Mononuclear cell (primary cell): ENCODE results near the gene NFAM1. TPM values are rescaled to one million over a fixed set of nuclear protein-coding genes. Genes with fewer than 3 reads are reported as not detected.

ENCODE experiments used
- H3K27me3 ChIP-seq: 2 replicates; pipeline ENCODE4 v1.6.0; 2011; ENCODE audit warnings: low read length, control low read depth; ENCODE audit not compliant: insufficient read depth
- H3K4me1 ChIP-seq: 2 replicates; pipeline ENCODE4 v1.5.1; 2011; ENCODE audit warnings: mild to moderate bottlenecking, low read length, control low read depth; ENCODE audit not compliant: insufficient read depth
- H3K4me3 ChIP-seq: 2 replicates; pipeline ENCODE4 v1.5.1; 2011; ENCODE audit warnings: mild to moderate bottlenecking, low read length, moderate library complexity
- H3K9me3 ChIP-seq: 2 replicates; pipeline ENCODE4 v1.5.1; 2011; ENCODE audit warnings: low read depth, mild to moderate bottlenecking, control low read depth, low read length
- total RNA-seq: library from RNA; depleted of rRNA; stranded (reverse); fragments of >200 nt; gene quantifications from one replicate; pipeline ENCODE4 v1.2.3, GENCODE V29; 2012

The NFAM1 gene
- total RNA-seq, 1 donor, result 14.2 TPM

DNA sequence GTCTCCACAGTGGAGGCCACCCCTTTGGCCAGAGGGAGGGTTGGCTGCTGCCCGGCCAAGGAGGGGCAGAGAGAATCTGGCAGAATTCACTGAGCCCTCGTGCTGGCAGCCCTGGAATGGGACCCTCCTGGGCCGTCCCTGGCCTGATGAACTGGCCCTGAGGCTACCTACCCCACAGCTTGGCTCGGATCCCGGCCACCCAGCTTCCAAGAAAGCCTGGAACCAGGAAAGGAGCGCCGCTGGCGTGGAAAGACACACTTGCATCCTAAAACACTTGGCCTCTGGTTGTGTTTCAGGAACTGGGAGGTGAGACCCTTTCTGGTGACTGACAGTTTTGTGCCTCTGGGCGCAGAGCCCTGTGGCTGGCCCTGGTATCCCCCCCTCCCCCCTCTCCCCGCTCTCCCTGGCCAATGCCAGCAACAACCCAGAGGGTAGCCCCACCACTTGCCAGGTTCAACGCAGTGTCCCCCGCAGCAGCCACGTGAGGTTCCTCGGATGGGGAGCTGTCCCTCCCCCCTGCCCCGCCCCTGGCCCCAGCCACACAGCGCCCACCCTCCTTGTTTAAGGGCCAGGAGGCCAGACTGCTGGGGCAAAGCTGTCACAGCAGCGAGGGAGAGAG is 693 bp downstream of the NFAM1 start:
- Histone ChIP-seq H3K4me1 (peaks cover 60% of the 10 kb centered on the region), H3K4me3 (peak overlapping the region; percentile 70), H3K27me3 (no peaks in the 10 kb centered on the region), H3K9me3 (no peaks in the 10 kb centered on the region)

- no peaks in the 10 kb centered on the region for H3K27me3 ChIP-seq
- peak overlapping the region; percentile 70 for H3K4me3 ChIP-seq
These were observed 1.6 kb downstream of the NFAM1 start for GRCh38 chr22:42430528-42431125.

GRCh38 chr22:42428760-42429159 is 3.4 kb downstream of the NFAM1 start:
- Histone ChIP-seq H3K9me3 (no peaks in the 10 kb centered on the region), H3K27me3 (no peaks in the 10 kb centered on the region), H3K4me1 (peaks cover 34% of the 10 kb centered on the region), H3K4me3 (no peak overlapping the region)

More at GRCh38 chr22:42430528-42431125, 1.6 kb downstream of the NFAM1 start:
- Histone ChIP-seq H3K4me1 (peaks cover 52% of the 10 kb centered on the region), H3K9me3 (no peaks in the 10 kb centered on the region)

DNA sequence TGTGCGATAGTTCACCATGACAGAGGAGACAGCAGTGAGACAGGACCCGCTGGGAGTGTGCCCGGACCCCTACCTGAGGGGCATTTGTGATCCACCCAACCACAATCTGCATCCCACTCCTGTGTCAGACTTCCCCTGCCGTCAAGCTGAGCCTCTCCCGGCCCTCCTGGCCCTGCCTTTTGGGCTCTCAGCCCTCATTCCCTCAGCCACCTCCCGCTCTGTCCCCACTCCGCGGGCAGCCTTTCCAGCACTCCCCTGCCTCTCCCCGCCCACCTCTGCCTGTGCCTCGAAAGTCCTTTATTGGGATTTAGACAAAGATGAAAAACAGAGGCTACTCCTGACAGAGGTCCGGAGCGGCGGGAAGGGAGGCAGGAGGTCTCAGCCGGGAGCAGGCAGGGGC is 4.2 kb downstream of the NFAM1 start:
- H3K4me1 ChIP-seq, result peaks cover 29% of the 10 kb centered on the region
- H3K9me3 ChIP-seq, result no peaks in the 10 kb centered on the region
- H3K27me3 ChIP-seq, result no peaks in the 10 kb centered on the region
- H3K4me3 ChIP-seq, result no peak overlapping the region

DNA sequence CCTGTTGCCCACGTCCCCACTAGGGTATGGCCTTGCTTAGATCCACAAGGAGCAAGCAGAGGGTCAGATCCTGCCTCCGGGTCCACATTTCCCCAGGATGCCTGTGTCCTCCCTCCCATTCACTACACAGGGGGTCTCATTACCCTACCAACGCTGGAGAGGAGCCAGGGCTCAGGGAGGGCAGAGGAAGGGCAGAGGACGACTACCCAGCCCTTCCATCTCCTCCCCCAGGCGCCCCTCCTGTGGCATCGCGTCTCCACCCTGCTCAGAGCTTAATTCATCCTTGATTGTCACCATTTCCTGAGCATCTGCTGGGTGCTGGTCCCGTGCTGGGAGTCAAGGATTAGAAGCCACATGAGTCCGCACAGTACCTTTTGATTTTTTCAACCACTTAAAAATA is 5.0 kb downstream of the NFAM1 start:
- Histone ChIP-seq H3K9me3 (no peaks in the 10 kb centered on the region), H3K4me1 (peaks cover 21% of the 10 kb centered on the region), H3K27me3 (no peaks in the 10 kb centered on the region), H3K4me3 (no peak overlapping the region)

DNA sequence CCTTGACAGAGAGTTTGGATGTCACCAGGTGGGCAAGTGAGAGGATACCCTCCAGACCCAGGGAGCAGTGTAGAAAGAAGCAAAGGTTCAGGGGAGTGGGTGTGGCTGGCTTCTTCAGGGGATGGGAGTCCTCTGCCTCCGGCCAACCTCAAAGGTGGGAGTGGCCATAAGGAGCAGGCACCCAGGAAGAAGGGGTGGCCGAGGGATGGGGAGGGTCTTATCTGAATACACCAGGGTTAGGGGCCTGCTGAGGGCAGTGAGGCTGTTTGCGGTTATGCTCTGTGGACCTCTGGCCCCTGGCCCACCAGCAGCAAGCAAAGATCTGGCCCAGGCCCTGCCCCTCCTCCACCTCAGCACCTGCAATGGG is 6.2 kb downstream of the NFAM1 start:
- Histone ChIP-seq H3K27me3 (no peaks in the 10 kb centered on the region), H3K4me1 (peaks cover 21% of the 10 kb centered on the region), H3K9me3 (no peaks in the 10 kb centered on the region), H3K4me3 (no peak overlapping the region)

GRCh38 chr22:42425337-42425988 is 6.7 kb downstream of the NFAM1 start:
- Histone ChIP-seq H3K27me3 (no peaks in the 10 kb centered on the region), H3K9me3 (no peaks in the 10 kb centered on the region), H3K4me1 (peaks cover 18% of the 10 kb centered on the region), H3K4me3 (no peak overlapping the region)

DNA sequence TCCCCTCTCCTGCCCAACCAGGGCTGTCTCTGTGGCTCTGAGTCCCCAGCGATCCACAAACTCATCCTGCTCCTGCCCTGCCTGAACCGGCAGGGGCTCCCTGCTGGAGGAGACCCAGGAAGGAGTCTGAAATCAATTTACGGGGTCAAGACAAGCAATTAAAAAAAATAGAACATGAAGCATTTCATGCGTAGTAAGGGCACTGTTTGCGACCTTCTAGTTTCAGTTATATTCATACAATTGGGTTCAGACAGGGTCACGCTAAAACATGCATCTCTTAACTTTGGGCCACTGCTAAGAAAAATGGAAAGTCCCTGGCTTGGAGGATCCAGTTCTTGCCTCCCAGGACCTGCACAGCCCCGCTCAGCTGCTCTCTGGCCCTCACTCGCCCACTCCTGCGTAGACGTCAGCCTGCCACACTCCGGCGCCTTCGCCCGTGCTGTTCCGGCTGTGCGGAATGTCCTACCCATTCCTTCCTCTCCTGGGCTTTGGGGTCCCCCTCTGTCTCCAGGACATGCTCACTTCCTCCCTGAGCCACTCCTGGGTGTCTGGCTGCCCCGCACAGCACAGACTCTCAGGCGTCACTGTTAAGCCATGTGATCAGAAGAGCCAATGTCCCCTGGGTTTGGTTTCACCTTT is 12.8 kb downstream of the NFAM1 start:
- Histone ChIP-seq H3K4me1 (peaks cover 16% of the 10 kb centered on the region), H3K27me3 (no peaks in the 10 kb centered on the region), H3K4me3 (no peak overlapping the region), H3K9me3 (no peaks in the 10 kb centered on the region)

DNA sequence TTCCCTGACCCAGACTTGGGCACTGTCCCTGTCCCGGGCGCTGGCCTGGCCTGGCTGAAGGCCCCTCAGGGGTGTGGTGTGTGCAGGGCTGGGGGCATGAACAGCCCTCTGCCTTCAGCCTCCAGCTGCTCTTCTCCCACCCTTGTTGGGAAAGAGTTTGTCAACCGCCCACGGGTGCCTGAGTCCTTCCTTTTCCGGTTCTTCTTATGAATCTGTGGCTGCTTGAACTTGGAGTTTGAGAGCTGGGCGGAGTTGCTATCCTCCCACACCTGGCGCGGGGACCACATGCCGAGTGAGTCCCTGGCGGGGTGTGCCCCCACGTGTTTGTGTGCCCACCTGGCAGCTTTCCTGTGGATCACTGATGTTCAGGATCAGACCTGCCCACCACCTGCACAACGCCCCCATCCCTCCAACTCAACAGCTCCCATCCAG is 13.4 kb downstream of the NFAM1 start:
- no peak overlapping the region for H3K4me3 ChIP-seq
- no peaks in the 10 kb centered on the region for H3K27me3 ChIP-seq
- H3K9me3 ChIP-seq, result no peaks in the 10 kb centered on the region
- peaks cover 16% of the 10 kb centered on the region for H3K4me1 ChIP-seq

- no peaks in the 10 kb centered on the region for H3K27me3 ChIP-seq
- no peak overlapping the region for H3K4me3 ChIP-seq
These were observed 14.4 kb downstream of the NFAM1 start for GRCh38 chr22:42417645-42418305.

GRCh38 chr22:42416671-42417230 is 15.5 kb downstream of the NFAM1 start:
- Histone ChIP-seq H3K4me3 (no peak overlapping the region), H3K4me1 (peaks cover 16% of the 10 kb centered on the region), H3K9me3 (no peaks in the 10 kb centered on the region), H3K27me3 (no peaks in the 10 kb centered on the region)

More at GRCh38 chr22:42417645-42418305, 14.4 kb downstream of the NFAM1 start:
- H3K4me1 ChIP-seq, result peaks cover 16% of the 10 kb centered on the region
- H3K9me3 ChIP-seq, result no peaks in the 10 kb centered on the region

- H3K4me3 ChIP-seq, result no peak overlapping the region
- H3K9me3 ChIP-seq, result no peaks in the 10 kb centered on the region
These were observed 17.5 kb downstream of the NFAM1 start for GRCh38 chr22:42414565-42415303.

DNA sequence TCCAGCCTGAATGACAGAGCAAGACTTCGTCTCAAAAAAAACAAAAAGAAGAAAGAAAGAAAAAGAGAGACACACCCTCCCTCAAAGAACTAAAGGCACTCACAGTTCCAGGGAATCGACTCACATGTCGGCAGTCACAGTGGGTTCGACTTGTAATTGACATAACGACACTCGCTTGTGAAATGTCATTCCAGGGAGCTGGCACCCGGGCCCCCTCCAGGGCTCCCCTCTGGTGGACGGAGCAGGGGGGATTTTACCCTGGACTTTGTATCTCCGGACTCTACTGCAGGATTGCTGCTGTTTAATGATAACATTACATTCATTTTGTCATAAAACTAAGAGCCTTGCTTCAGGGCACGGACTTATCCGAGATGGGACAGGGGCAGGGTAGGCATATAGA is 18.2 kb downstream of the NFAM1 start:
- Histone ChIP-seq H3K4me3 (no peak overlapping the region), H3K27me3 (no peaks in the 10 kb centered on the region), H3K4me1 (peaks cover 6% of the 10 kb centered on the region), H3K9me3 (no peaks in the 10 kb centered on the region)

More at GRCh38 chr22:42414565-42415303, 17.5 kb downstream of the NFAM1 start:
- Histone ChIP-seq H3K4me1 (peaks cover 13% of the 10 kb centered on the region), H3K27me3 (no peaks in the 10 kb centered on the region)

DNA sequence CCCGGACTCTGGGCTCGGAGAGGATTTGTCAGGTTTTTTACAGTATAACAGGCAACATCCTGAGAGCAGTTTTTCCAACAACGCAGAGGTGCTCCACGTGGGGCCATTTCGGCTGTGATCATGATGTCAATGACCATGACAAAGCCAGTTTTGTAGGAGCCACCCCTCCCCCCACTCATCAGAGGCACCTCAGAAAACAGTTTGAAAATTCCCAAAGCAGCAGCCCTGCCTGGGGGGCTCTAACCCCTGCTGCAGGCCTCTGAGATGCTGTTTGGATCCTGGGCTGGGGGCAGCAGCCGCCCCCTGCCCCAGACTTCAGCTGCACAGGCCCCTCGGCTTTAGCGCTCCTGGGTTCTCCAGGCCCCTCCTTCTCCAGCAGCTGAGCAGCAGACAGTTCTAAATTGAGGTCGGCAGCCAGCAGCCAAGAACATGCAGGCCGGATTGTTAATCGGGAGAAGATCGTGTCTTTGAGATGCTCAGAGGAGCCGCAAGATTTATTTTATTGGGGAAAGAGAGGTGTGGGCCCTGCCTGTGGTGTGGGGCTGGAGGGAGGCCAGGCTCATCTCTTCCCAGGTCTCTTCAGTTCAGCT is 19.4 kb downstream of the NFAM1 start:
- Histone ChIP-seq H3K27me3 (no peaks in the 10 kb centered on the region), H3K4me3 (no peak overlapping the region), H3K4me1 (no peaks in the 10 kb centered on the region), H3K9me3 (no peaks in the 10 kb centered on the region)
